Activated naive CD4-positive, alpha-beta T cell treated with anti-CD3 and anti-CD28 coated beads for 36 hours (primary cell): ENCODE measurements around the gene EXD3. TPM values are rescaled to one million over a fixed set of nuclear protein-coding genes. Genes with fewer than 3 reads are reported as not detected.
"Not testable (repeated sequence)": the region's sequence is repeated elsewhere in the genome, so short reads cannot be mapped to it uniquely, and the experiment has no call there.

Experiments used
- CTCF ChIA-PET: fragments of 350-600 bp; sonication (Branson Sonifier 250); formaldehyde crosslinking; loops from one replicate; lab custom pipeline; 2021; ENCODE audit warnings: antibody characterized with exemption; lab: Charles Lee
- DNase-seq: peaks from one replicate; pipeline ENCODE4 v3.0.0-alpha.2; 2020
- H3K27ac Mint-ChIP-seq: one replicate; pipeline ENCODE4 v1.8.0; 2021; ENCODE audit warnings: mild to moderate bottlenecking, mixed read lengths
- H3K27me3 Mint-ChIP-seq: one replicate; pipeline ENCODE4 v1.8.0; 2021; ENCODE audit warnings: low read depth, mixed read lengths
- H3K36me3 Mint-ChIP-seq: one replicate; pipeline ENCODE4 v1.8.0; 2021; ENCODE audit warnings: low read depth, mixed read lengths
- H3K4me1 Mint-ChIP-seq: one replicate; pipeline ENCODE4 v1.8.0; 2021; ENCODE audit warnings: low read depth, mixed read lengths
- H3K4me3 Mint-ChIP-seq: one replicate; pipeline ENCODE4 v1.8.0; 2021; ENCODE audit warnings: mild to moderate bottlenecking, moderate library complexity, mixed read lengths
- H3K9me3 Mint-ChIP-seq: one replicate; pipeline ENCODE4 v1.8.0; 2021; ENCODE audit warnings: mixed read lengths
- intact Hi-C: fragments of 100-400 bp; cut with micrococcal nuclease; formaldehyde crosslinking; loops from one replicate; pipeline ENCODE4 v1.15.1; 2023
- total RNA-seq, 2 experiments: library from RNA; stranded (reverse); gene quantifications; one replicate each; pipeline ENCODE4 v1.2.3, GENCODE V29; 2021

Gene EXD3
- total RNA-seq, 2 experiments from 2014 or later: 11.2 to 12.7 TPM

DNA sequence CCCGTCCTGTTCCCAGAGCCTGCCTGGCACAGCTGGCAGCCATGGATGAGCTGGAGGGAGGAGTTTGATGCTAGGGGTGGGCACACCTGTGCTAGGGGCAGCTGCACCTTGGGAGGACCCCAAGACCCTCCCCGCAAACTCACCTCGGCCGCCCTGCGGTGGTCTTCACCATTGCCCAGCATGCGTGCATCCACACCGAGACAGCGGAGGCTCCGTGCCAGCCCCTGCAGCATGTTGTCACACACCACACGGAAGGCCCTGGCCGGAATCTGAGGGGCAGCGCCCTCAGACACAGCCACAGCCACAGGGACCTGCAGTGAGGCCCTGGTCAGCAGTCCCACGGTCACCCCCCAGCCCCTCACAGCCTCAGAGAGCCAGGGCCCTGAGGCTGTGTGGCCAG, 75.0 kb downstream of the EXD3 start:
- intact Hi-C loops: no loop called here

DNA sequence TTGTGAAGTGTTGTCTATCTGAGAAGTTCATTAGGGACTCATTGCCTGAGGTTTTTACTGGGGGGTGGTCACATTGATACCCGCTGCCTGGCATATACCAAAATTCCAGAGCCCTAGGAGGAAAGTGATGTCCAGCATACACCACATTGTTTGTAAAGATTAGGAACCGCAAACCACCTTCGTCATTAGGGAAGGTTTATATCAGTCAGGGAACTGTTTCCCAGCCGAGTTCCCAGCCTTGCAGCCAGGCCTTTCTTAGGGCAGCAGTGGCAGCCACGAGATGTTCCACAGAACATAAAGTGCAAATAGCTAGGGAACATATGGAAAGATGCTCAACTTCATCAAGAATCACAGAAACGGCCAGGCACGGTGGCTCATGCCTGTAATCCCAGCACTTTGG, 80.5 kb downstream of the EXD3 start:
- Mint-ChIP-seq H3K27ac (no peak overlapping the region), H3K27me3 (no peaks in the 10 kb centered on the region), H3K9me3 (no peaks in the 10 kb centered on the region), H3K4me3 (no peak overlapping the region), H3K36me3 (peaks cover 2% of the 10 kb centered on the region), H3K4me1 (no peaks in the 10 kb centered on the region)
- CTCF ChIA-PET: no interaction called here
- intact Hi-C loops: no loop called here
- no peak for DNase-seq

More for the DNA sequence above, 75.0 kb downstream of the EXD3 start:
- no peaks in the 10 kb centered on the region for H3K27me3 Mint-ChIP-seq
- H3K9me3 Mint-ChIP-seq: no peaks in the 10 kb centered on the region
- CTCF ChIA-PET: no interaction called here
- H3K36me3 Mint-ChIP-seq: peaks cover 2% of the 10 kb centered on the region
- no peaks in the 10 kb centered on the region for H3K4me1 Mint-ChIP-seq
- H3K4me3 Mint-ChIP-seq: no peak overlapping the region
- H3K27ac Mint-ChIP-seq: no peak overlapping the region
- no peak for DNase-seq

DNA sequence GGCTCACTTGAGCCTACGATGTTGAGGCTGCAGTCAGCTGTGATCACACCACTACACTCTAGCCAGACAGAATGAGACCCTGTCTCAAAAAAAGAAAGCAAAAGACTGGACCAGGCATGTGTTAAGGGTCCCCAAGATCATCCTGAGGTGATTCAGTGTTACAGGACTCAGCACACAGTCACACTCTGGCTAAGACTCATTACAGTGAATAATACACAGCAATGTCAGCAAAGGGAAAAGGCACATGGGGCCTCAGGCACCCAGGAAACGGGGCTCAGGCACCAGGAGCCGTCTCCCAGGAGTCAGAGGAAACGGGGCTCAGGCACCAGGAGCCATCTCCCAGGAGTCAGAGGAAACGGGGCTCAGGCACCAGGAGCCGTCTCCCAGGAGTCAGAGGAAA, 81.7 kb downstream of the EXD3 start:
- H3K27me3 Mint-ChIP-seq: no peaks in the 10 kb centered on the region
- DNase-seq: no peak
- CTCF ChIA-PET: no interaction called here
- H3K9me3 Mint-ChIP-seq: peaks cover 6% of the 10 kb centered on the region
- intact Hi-C loops: no loop called here
- H3K4me1 Mint-ChIP-seq: no peaks in the 10 kb centered on the region
- H3K36me3 Mint-ChIP-seq: no peaks in the 10 kb centered on the region
- H3K4me3 Mint-ChIP-seq: no peak overlapping the region
- no peak overlapping the region for H3K27ac Mint-ChIP-seq

DNA sequence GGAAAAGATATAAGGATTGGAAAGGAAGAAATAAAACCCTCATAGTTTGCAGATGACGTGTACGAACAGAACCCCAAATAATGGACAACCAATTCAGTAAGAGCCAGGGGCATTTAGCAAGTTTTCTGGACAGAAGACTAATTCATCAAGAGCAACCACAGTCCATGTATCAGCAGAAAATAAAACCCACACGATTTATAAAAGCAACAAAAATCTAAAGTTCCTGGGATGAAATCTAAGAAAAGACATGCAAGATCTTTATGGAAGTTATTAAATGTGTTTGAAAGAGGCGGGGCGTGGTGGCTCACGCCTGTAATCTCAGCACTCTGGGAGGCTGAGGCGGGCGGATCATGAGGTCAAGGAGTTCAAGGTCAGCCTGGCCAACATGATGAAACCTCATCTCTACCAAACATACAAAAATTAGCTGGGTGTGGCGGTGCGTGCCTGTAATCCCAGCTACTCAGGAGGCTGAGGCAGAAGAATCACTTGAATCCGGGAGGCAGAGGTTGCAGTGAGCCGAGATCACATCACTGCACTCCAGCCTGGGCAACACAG, 83.0 kb downstream of the EXD3 start:
- intact Hi-C loops, CTCF ChIA-PET, H3K4me1 Mint-ChIP-seq, H3K4me3 Mint-ChIP-seq, H3K36me3 Mint-ChIP-seq, H3K27ac Mint-ChIP-seq, H3K27me3 Mint-ChIP-seq, DNase-seq: not testable (repeated sequence)
- H3K9me3 Mint-ChIP-seq: peaks cover 10% of the 10 kb centered on the region

DNA sequence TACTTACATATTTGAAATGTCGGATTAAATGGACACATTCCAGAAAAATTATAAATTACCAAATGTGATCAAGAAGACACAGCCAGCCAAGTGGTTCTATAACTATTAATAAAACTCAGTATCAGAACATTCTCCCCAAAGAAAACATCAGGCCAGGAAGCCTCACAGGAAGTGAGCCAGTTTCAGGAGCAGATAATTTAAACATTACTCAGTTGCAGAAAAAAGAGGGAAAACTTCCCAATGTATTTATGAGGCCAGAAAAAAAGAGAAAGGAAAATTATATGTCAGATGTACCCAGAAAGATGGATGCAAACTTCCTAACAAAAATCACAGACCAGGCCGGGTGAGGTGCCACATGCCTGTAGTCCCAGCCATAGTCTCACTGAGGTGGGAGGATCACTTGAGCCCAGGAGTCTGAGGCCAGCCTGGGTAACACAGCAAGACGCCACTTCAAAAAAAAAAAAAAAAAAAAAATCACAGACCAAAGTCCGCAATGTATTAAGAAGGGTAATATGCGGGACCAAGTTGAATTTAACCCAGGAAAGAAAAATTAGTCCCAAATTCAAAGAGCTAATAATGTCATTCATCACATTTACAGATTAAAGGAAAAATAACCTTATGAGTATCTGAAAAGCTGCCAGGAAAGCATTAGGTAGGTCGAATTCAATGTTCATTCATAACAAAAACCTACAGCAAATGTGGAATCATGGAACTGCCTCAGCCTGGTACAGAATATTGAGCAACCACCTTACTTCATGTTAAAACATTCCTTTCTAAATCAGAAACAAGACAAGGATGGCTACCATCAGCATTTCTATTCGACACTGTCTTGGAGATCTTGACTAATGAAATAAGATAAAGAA, 83.7 kb downstream of the EXD3 start:
- H3K4me3 Mint-ChIP-seq: no peak overlapping the region
- CTCF ChIA-PET: no interaction called here
- no peak for DNase-seq
- no peaks in the 10 kb centered on the region for H3K27me3 Mint-ChIP-seq
- H3K4me1 Mint-ChIP-seq: no peaks in the 10 kb centered on the region
- intact Hi-C loops: no loop called here
- H3K36me3 Mint-ChIP-seq: no peaks in the 10 kb centered on the region
- H3K27ac Mint-ChIP-seq: no peak overlapping the region
- peaks cover 10% of the 10 kb centered on the region for H3K9me3 Mint-ChIP-seq

DNA sequence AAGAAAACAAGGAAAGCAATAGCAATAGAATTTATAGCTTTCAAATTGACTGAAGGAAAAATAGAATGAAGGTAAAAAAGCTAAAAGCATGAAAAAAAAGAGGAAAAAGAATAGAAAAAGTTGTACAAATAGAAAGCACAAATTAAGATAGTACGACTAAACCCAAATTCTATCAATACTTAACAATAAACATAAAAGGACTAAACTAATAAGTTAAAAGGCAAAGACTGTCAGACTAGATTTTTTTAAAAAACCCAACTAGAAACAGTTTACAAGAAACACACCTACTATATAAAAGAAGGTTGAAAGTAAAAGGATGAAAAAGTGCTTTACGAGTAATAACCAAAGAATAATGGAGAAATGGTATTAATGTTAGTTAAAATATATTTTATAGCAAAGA, 86.2 kb downstream of the EXD3 start:
- peaks cover 10% of the 10 kb centered on the region for H3K9me3 Mint-ChIP-seq
- DNase-seq: no peak
- no peaks in the 10 kb centered on the region for H3K36me3 Mint-ChIP-seq
- H3K27me3 Mint-ChIP-seq: no peaks in the 10 kb centered on the region
- H3K4me1 Mint-ChIP-seq: no peaks in the 10 kb centered on the region
- no peak overlapping the region for H3K4me3 Mint-ChIP-seq
- H3K27ac Mint-ChIP-seq: no peak overlapping the region
- intact Hi-C loops: no loop called here
- CTCF ChIA-PET: no interaction called here

DNA sequence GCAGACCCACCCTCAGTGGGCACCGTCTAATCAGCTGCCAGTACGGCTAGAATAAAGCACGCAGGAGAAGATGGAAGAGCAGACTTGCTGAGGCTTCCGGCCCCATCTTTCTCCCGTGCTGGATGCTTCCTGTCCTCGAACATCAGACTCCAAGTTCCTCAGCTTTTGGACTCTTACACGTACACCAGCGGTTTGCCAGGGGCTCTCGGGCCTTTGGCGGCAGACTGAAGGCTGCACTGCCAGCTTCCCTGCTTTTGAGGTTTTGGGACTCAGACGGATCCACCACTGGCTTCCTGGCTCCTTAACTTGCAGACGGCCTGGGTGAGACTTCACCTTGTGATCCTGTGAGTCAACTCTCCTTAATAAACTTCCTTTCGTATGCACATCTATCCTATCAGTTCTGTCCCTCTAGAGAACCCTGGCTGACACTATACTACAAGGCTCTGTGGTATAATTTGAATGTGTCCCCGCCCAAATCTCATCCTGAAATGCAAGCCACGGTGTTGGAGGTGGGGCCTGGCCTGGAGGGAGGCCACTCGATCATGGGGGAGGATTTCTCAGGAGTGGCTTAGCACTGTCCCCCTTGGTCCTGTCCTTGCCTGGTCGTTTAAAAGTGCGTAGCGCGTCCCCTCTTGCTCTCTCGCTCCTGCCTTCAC, 89.8 kb downstream of the EXD3 start:
- no peaks in the 10 kb centered on the region for H3K27me3 Mint-ChIP-seq
- intact Hi-C loops: no loop called here
- CTCF ChIA-PET: no interaction called here
- no peak for DNase-seq
- H3K4me1 Mint-ChIP-seq: no peaks in the 10 kb centered on the region
- no peak overlapping the region for H3K4me3 Mint-ChIP-seq
- H3K27ac Mint-ChIP-seq: no peak overlapping the region
- peaks cover 13% of the 10 kb centered on the region for H3K9me3 Mint-ChIP-seq
- H3K36me3 Mint-ChIP-seq: no peaks in the 10 kb centered on the region

DNA sequence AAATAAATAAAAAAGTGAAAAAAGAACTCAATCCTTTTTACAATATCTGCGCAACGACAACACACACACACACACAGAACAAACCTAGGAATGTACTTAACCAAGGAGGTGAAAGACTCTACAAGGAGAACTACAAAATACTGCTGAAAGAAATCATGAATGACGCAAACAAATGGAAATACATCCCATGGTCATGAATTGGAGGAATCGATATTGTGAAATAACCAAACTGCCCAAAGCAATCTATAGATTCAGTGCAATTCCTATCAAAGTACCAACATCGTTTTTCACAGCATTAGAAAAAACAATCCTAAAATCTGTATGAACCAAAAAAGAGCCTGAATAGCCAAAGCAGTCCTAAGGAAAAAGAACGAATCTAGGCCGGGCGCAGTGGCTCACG, 91.0 kb downstream of the EXD3 start:
- Mint-ChIP-seq H3K4me1 (peaks cover 3% of the 10 kb centered on the region), H3K27ac (no peak overlapping the region), H3K4me3 (no peak overlapping the region), H3K27me3 (peaks cover 4% of the 10 kb centered on the region), H3K36me3 (no peaks in the 10 kb centered on the region), H3K9me3 (peaks cover 11% of the 10 kb centered on the region)
- CTCF ChIA-PET: no interaction called here
- intact Hi-C loops: no loop called here
- no peak for DNase-seq

DNA sequence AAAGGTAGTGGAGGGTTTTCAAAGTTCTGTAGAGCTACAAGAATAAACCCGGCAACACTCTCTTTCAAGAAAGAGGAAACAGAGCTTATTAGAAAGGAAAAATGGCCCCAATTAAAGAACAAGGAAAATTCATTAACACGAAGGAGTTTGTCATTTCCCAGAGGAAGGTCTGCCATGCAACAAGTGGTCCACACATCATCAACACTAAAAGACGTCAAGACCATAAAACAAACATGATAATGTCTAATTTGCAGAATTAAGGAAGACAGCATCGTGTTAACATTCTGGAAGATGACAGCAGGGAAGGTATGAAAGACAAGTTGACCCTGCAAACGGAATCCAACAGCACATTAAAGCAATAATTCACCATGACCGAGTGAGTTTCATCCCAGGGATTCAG, 92.3 kb downstream of the EXD3 start:
- Mint-ChIP-seq H3K27me3 (peaks cover 8% of the 10 kb centered on the region), H3K9me3 (peaks cover 3% of the 10 kb centered on the region), H3K4me3 (no peak overlapping the region), H3K27ac (no peak overlapping the region), H3K4me1 (peaks cover 11% of the 10 kb centered on the region), H3K36me3 (no peaks in the 10 kb centered on the region)
- intact Hi-C loops: no loop called here
- CTCF ChIA-PET: interaction anchor here (0.7 to 1.0 kb wide), 2 partner anchors 12 to 577 kb away, joined by 3 to 4 read pairs; no protein-coding TSS in a partner anchor
- DNase-seq: no peak

DNA sequence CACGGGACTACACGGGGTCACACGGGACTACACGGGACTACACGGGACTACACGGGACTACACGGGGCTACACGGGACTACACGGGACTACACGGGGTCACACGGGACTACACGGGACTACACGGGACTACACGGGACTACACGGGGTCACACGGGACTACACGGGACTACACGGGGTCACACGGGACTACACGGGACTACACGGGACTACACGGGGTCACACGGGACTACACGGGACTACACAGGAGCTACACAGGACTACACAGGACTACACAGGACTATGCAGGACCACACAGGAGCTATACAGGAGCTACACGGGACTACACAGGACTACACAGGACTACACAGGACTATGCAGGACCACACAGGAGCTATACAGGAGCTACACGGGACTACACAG, 93.4 kb downstream of the EXD3 start:
- H3K27ac Mint-ChIP-seq, H3K36me3 Mint-ChIP-seq, intact Hi-C loops, CTCF ChIA-PET, H3K9me3 Mint-ChIP-seq, DNase-seq, H3K4me3 Mint-ChIP-seq: not testable (repeated sequence)
- Mint-ChIP-seq H3K27me3 (peaks cover 11% of the 10 kb centered on the region), H3K4me1 (peaks cover 11% of the 10 kb centered on the region)

DNA sequence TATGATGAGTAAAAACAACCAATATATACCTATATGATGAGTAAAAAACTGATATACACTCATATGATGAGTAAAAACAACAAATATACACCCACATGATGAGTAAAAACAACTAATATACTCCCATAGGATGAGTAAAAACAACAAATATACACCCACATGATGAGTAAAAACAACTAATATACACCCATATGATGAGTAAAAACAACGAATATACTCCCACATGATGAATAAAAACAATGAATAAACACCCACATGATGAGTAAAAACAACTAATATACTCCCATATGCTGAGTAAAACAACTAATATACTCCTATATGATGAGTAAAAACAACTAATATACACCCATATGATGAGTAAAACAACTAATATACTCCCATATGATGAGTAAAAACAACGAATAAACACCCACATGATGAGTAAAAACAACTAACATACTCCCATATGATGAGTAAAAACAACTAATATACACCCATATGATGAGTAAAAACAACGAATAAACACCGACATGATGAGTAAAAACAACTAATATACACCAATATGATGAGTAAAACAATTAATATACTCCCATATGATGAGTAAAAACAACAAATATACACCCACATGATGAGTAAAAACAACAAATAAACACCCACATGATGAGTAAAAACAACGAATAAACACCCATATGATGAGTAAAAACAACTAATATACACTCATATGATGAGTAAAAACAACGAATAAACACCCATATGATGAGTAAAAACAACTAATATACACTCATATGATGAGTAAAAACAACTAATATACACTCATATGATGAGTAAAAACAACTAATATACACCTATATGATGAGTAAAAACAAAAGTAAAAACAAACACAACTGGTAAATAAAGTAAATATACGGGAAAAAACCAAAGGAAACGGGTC, 95.1 kb downstream of the EXD3 start:
- H3K4me3 Mint-ChIP-seq, H3K36me3 Mint-ChIP-seq, DNase-seq, CTCF ChIA-PET, intact Hi-C loops, H3K9me3 Mint-ChIP-seq: not testable (repeated sequence)
- Mint-ChIP-seq H3K27me3 (peaks cover 11% of the 10 kb centered on the region), H3K4me1 (peaks cover 11% of the 10 kb centered on the region), H3K27ac (peak overlapping the region; percentile 44)

DNA sequence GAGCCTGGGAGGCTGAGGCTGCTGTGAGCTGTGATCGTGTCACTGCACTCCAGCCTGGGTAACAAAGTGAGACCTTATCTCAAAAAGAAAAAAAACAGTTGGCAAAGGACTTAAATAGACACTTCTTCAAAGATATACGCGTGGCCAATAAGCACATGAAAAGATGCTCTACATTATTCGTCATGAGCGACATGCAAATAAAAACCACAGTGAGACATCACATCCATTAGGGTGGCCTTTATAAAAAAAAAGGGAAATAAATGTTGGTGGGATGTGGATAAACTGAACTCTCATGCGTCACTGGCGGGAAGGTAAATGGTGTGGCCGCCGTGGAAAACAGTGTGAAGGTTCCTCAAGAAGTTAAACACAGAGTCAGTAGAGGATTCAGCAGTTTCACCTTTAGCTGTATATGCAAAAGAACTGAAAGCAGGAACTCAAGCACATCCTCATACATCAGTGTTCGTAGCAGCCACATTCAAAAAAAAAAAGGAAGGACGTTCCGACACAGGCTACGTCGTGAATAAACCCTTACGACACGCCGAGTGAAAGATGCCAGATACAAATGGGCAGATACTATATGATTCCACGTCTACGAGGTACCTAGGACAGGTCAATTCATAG, 96.4 kb downstream of the EXD3 start:
- CTCF ChIA-PET: no interaction called here
- Mint-ChIP-seq H3K27me3 (peaks cover 11% of the 10 kb centered on the region), H3K27ac (no peak overlapping the region), H3K9me3 (peaks cover 3% of the 10 kb centered on the region), H3K36me3 (no peaks in the 10 kb centered on the region), H3K4me3 (peak overlapping the region; percentile 10), H3K4me1 (peaks cover 11% of the 10 kb centered on the region)
- no peak for DNase-seq
- intact Hi-C loops: no loop called here
